ENCODE measurements around the gene ROR2. TPM values are rescaled to one million over a fixed set of nuclear protein-coding genes. Genes with fewer than 3 reads are reported as not detected.

ROR2 gene
- total and polyA plus RNA-seq, 11 donors, result 0.18 to 9.0 (median 0.49) TPM

DNA sequence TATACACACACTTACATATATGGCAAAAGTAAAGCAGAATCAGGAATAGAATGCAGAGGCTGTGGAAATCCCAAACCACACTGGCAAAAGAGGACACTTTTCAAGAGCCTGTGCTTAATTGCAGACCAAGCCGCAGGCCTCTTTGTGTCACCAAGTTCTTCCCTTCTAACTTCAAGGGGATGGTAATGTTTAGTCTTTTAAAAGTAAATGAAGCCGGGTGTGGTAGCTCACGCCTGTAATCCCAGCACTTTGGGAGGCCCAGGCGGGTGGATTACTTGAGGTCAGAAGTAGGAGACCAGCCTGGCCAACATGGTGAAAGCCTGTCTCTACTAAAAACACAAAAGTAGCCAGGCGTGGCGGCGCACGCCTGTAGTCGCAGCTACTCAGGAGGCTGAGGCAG, 28.7 kb downstream of the ROR2 start:
- Histone ChIP-seq H3K27ac (no peak overlapping the region), H3K36me3 (no peaks in the 10 kb centered on the region), H3K27me3 (peaks cover 0 to 4% (median 0%) of the 10 kb centered on the region in 9 donors), H3K4me1 (no peaks in the 10 kb centered on the region), H3K9me3 (no peaks in the 10 kb centered on the region), H3K4me3 (no peak overlapping the region)
- WGBS, 4 donors, result 81 to 89% (median 85%) methylated on average over 9 of the region's 9 CpGs
- DNase-seq (no peak), ATAC-seq (no peak)
- intact Hi-C loops (cut with DNase I), result no loop called here
- TF ChIP-seq POLR2A (IDR thresholded peaks at IDR 0.05), result no peak
- TF ChIP-seq, protein P1, sequence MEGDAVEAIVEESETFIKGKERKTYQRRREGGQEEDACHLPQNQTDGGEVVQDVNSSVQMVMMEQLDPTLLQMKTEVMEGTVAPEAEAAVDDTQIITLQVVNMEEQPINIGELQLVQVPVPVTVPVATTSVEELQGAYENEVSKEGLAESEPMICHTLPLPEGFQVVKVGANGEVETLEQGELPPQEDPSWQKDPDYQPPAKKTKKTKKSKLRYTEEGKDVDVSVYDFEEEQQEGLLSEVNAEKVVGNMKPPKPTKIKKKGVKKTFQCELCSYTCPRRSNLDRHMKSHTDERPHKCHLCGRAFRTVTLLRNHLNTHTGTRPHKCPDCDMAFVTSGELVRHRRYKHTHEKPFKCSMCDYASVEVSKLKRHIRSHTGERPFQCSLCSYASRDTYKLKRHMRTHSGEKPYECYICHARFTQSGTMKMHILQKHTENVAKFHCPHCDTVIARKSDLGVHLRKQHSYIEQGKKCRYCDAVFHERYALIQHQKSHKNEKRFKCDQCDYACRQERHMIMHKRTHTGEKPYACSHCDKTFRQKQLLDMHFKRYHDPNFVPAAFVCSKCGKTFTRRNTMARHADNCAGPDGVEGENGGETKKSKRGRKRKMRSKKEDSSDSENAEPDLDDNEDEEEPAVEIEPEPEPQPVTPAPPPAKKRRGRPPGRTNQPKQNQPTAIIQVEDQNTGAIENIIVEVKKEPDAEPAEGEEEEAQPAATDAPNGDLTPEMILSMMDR (IDR thresholded peaks at IDR 0.05), result no peak

DNA sequence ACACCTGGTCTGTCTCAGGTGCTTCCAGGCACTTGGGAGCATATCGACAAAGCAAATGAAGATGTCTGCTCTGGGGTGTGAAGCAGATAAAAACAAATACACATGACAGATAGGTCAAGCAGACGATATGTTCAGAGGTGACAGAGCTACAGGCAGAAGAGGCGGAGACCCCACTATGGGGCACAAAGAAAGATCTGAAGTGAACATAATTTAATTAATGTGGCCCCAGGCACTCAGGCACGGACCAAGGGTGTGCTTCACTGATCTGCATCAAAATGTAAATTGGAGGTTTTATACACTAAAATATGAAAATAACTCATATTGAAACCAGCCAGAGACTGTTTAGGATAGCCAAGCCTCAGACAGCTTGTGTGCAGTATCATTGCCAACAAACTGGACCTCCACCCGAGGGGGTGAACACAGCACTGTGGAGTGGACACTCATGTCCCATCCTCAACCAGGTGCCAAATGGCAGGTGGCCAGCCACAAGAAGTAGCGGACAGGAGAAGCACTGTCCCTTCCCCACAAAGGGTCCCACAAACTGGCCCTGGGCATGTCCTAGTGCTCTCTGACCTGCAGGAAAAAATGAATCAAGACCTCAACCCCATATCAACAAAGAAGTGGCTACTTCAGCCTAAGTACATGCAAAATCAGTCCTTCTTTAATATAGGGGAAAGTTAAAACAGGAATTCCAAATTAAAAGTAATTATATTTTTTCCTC, 29.2 kb downstream of the ROR2 start:
- ATAC-seq, result no peak
- Histone ChIP-seq H3K27ac (no peak overlapping the region), H3K27me3 (peaks cover 0 to 4% (median 0%) of the 10 kb centered on the region in 9 donors), H3K36me3 (no peaks in the 10 kb centered on the region), H3K9me3 (no peaks in the 10 kb centered on the region), H3K4me1 (no peaks in the 10 kb centered on the region), H3K4me3 (no peak overlapping the region)
- WGBS, 4 donors, result 63 to 73% (median 67%) methylated on average over 6 of the region's 6 CpGs
- intact Hi-C loops (cut with DNase I), result no loop called here
- no peak for DNase-seq
- TF ChIP-seq, protein P1 (IDR thresholded peaks at IDR 0.05), result no peak
- TF ChIP-seq POLR2A (IDR thresholded peaks at IDR 0.05), result no peak

DNA sequence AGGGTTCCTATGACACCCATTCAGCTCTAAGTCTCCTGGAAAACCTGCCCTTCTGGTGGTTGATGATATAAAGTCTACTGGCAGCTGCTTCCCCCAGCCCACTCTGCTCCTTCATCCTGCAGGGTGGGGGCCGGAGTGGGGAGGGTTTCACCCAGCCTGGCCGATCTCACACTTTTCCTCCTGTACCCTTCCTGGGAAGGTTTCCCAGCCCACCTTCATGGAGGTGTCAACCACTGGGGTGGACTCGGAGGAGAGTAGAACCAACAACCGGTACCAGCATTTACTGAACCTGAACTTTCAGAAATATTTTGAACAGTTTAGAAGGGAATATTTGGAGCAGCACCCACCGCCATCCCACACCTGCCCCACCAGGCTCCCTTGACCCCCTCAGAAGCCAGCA, 30.4 kb downstream of the ROR2 start:
- no peak for ATAC-seq
- intact Hi-C loops (cut with DNase I), result no loop called here
- Histone ChIP-seq H3K36me3 (no peaks in the 10 kb centered on the region), H3K9me3 (no peaks in the 10 kb centered on the region), H3K27me3 (peaks cover 0 to 4% (median 0%) of the 10 kb centered on the region in 9 donors), H3K4me3 (no peak overlapping the region), H3K4me1 (no peaks in the 10 kb centered on the region), H3K27ac (no peak overlapping the region)
- WGBS, 4 donors, result 88 to 92% (median 90%) methylated on average over 5 of the region's 5 CpGs
- TF ChIP-seq, protein P1 (IDR thresholded peaks at IDR 0.05), result no peak
- TF ChIP-seq POLR2A (IDR thresholded peaks at IDR 0.05), result no peak
- no peak for DNase-seq

DNA sequence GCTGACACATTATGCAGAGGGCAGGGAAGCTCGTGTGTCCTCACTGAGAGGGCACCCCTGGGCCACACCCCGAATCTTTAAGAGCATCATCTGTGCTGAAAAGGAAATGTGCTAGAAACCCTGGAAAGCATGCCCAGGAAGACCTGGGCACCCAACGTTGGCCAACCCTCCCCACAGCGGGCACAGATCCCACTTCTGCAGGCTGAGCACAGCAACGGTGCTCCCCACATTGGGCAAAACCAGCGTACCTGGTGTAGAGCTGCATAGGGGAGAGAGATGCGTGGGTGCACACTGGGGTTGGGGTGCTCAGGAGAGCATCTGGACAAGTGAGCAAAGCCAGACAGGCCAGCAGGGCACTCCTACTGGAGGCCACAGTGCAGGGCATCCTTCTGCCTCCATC, 32.6 kb downstream of the ROR2 start:
- ATAC-seq (no peak), DNase-seq (no peak)
- no peaks in the 10 kb centered on the region for H3K36me3 ChIP-seq
- WGBS, 4 donors, result 75 to 89% (median 87%) methylated on average over 6 to 7 of the region's 7 CpGs
- H3K27ac ChIP-seq, result no peak overlapping the region
- H3K27me3 ChIP-seq, result peaks cover 0 to 4% (median 0%) of the 10 kb centered on the region in 9 donors
- no peak overlapping the region for H3K4me3 ChIP-seq
- intact Hi-C loops (cut with DNase I), result no loop called here
- no peaks in the 10 kb centered on the region for H3K4me1 ChIP-seq
- TF ChIP-seq, protein P1 (IDR thresholded peaks at IDR 0.05), result no peak
- no peak for TF ChIP-seq POLR2A (IDR thresholded peaks at IDR 0.05)
- no peaks in the 10 kb centered on the region for H3K9me3 ChIP-seq

Data from heart left ventricle (tissue), 16 donors.